ENCODE results near the gene PARG.
"Not testable (repeated sequence)": the region's sequence is repeated elsewhere in the genome, so short reads cannot be mapped to it uniquely, and the experiment has no call there.

Gene PARG

DNA sequence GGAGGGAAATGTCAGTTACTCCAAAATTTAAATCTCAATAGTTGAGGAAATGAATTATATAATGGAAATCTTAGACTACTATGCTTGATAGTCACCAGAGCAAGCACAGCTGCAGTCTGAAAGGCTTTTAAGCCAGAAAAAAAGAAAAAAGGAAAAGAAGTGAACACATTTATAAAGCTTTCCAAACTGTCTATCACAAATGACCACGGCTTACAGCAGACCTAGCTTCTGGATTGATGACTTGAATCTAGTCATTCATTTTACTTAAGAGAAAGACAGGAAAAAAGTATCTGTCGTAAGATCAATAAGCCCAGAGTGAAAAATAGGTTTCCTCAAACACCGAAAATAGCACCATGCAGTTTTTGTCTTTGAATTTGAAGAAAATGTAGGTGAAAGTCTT is 111.8 kb downstream of the PARG start:
- DNase-seq (ENCODE audit: low read depth in 2 of 2): no peak

DNA sequence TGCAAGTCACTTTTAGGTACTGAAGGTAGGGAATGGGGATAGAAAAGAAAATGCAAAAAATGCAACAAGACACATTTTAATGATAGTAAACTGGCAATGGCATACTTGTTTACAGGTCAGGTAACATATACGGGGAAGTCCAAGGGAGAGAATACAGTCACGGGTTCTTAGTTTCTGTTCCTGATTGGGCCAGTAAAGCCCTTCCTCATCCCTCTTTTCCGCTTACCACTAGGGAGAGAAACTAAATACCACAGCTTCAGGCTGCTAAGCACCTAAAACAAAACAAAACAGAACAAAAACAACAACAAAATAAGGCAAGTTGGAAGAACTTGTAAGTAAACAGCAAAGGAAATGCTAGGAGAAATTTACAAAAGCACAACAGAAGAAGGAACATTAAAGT is 114.5 kb downstream of the PARG start:
- no peak for DNase-seq (ENCODE audit: low read depth in 2 of 2)

DNA sequence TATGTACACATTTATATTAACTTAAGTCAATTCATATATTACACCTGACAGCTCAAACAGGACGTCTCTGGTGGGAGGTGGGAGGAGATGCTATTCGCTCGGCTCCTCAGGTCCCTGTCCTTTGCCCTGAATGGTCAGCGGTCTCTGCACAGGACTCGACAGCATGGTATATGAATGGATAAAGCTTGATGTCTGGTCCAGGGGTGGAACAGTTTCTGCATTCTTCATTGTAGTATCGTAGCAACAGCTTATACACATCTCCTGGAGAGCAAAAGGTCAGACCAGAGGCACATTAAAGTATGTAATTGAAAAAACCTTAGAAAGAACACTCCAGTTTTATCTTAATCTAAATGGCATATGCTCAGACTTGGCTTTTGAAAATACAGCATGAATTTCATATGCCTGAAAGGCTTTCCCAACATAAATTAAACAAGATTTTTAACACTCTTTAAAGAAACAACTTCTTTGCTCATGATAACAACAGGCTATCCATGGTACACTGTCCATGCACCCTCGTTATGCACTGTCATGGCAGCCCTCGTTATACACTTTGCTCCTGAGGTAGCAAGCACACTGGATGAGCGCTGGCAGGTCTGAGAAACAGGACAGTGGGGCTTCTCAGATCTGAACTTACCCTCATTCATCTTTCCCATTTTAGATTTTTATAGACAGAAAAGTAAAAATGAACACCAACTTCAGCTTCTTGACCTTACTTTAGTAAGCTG is 122.4 kb downstream of the PARG start:
- DNase-seq (ENCODE audit: low read depth in 2 of 2): no peak

DNA sequence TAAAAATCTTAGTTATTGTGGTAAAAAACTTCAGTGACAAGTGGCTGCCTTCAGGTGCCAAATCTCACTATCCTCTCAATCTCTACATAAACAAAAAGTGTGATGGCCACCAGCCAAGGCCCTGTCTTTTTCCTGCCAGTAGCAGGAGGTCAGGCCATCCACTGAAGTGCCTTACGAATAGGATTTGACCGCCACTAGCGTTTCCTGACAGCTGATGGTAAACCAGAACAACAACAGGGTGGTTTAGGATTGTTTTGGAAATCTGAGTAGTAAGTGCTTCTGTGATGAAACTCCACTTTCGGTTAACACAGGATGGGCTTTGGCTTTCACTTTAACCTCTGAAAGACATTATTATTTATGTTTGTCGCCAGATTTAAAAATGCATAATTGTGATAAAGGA is 124.0 kb downstream of the PARG start:
- no peak for DNase-seq (ENCODE audit: low read depth in 2 of 2)

DNA sequence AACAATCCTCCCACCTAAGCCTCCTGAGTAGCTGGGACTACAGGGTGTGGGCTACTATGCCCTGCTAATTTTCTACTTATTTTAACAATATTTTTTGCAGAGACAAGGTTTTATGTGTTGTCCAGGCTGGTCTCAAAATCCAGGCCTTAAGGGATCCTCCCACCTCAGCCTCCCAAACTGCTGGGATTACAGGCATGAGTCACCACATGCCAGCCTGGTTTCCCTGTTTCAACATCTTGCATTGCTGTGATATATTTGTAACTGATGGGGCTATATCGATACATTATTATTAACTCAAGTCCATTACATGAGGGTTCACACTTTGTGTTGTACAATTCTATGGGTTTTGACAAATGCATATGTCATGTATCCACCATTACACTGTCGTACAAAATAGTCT is 137.8 kb downstream of the PARG start:
- DNase-seq (ENCODE audit: low read depth in 2 of 2): no peak

DNA sequence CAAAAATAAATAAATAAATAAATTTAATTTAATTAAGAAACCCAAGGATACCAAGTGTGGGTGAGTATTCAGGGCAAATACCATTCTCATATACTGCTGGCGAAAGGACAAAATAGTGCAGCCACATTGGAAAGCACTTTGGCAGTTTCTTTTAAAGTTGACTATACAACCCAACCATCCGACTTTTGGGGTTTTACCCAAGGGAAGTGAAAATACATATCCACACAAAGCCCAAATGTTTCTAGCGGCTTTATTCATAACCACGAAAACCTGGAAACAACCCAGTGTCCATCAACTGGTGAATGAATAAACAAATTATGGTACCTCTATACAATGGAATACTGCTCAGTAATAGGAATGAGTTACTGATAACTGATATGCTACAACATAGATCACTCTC is 143.6 kb downstream of the PARG start:
- DNase-seq (ENCODE audit: low read depth in 2 of 2): no peak

DNA sequence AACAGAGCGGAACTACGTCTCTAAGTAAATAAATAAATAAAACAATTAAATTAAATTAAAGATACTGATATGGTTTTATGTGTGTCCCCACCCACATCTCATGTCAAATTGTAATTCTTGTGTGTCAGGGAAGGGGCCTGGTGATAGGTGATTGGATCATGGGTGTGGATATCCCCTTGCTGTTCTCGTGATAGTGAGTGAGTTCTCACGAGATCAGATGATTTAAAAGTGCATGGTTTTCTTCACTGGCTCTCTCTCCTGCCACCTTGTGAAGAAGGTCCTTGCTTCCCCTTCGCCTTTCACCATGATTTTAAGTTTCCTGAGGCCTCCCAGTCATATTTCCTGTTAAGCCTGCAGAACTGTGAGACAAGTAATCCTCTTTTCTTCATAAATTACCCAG is 150.7 kb downstream of the PARG start:
- DNase-seq (ENCODE audit: low read depth in 2 of 2): no peak

DNA sequence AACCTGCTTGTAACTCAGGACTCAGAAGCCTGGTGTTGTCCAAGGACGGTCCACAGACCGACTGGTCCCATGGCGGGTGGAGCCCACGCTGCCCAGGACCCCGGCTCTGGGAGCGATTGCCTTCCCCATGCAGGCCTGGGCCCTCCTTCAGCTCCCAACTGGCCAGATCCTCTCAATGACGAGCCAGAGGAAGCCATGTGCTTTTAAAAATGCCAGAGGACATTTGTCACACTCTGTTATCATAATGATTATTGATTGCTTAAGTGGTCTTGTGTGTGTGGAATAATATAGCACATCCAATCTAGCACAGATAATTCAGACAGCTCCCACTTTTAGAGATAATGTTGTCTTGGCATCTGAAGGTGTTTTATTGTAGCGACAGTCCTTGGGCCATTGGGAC is 157.1 kb downstream of the PARG start:
- no peak for DNase-seq (ENCODE audit: low read depth in 2 of 2)

DNA sequence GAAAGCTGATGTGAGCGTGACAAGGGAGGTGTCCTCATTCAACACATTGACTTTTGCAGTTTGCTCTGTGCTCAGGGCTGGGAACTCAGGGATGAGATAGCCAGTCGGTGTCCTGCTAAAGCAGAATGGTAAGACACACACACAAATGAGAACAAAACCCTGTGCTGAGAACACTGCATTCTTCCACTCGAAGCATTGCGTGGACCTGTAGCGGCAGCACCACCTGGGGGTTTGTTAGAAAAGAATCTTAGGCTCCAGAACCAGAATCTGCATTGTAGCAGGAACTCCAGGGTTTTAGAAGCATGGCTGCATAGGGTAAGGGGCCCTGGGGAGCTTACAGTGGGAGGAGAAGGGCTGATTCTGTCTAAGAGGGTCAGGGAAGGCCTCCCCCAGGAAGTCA is 158.2 kb downstream of the PARG start:
- DNase-seq (ENCODE audit: low read depth in 2 of 2): no peak

DNA sequence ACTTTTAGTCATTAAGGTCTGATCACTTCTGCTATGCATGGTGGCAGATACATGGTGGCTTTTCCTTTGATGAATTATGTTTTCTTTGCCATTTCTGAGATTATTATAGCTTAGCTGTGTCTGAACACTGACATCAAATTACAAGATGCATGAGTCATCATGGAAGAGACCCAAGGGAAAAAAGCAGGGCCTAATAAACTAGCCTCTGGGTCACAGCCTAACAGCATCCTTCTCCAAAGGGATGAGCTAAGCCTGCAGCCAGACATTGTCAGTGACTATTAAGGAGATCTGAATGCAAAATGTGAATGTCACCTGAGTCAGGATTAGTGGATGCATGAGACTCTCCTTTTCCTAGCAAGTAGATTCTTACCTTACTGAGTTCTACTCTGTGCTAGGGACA is 160.6 kb downstream of the PARG start:
- no peak for DNase-seq (ENCODE audit: low read depth in 2 of 2)

DNA sequence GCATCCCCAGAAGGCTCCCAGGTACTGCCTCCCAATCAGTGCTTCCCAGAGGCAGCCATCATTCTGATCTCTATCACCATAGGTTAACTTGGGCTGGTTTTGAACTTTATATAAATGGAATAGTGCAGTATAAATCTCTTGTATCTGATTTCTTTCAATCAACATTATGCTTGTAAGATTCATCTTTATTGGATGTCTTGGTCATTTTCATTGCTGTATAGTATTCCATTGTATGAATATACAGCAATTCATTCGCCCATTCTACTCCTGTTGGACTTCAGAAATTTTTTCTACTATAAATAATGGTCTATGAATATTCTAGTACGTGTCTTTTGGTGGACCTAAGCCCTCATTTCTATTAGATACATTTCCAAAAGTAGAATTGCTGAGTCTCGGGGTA is 163.6 kb downstream of the PARG start:
- DNase-seq (ENCODE audit: low read depth in 2 of 2): no peak

DNA sequence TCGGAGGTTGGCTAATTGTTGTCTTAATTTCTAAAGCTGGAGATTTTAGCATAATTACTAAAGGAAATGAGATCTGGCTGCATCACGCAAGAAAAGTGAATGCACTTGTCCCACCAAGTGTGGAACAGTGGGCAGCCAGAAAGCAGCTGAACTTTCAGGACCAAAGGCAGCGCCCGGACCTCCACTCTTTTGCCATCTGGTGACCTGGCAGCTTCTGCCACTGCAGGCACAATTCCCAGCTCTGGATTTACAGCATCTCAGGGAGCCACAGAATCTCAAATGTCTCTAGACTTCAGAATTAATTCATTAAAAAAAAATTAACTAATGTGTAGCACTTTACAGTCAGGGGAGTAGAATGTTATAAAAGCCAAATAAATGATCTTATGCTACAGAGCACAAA is 165.0 kb downstream of the PARG start:
- DNase-seq (ENCODE audit: low read depth in 2 of 2): no peak

DNA sequence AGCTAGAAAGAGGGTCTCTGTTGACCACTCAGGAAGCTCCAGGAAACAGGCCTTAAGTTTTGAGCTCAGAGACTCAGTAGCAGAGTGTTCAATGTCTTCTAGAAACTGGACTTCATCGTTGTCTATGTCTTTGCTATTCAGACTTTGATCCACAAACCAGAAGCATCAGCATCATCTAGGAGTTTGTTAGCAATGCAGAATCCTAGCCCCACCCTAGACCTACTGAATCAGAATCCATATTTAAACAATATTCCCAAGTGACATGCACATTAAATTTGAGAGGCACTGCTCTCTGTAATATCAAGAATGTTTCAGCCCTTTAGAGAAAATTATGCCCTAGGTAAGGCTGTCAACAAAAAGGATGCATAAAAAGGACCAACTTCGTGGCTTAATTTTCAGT is 166.8 kb downstream of the PARG start:
- no peak for DNase-seq (ENCODE audit: low read depth in 2 of 2)

DNA sequence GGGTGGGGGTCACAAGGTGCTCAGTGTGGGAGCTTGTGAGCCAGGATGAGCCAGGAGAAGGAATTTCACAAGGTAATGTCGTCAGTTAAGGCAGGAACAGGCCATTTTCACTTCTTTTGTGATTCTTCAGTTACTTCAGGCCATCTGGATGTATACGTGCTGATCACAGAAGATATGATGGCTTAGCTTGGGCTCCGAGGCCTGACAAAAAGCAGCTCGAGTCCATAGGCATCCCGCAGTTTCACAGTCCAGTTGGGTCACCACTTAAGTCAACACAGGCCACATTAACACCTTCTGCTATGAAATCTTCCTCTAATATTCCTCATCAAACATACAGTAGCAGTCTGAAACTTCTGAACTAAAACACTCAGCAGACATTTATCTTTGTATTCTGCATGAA is 168.9 kb downstream of the PARG start:
- not testable (repeated sequence) for DNase-seq (ENCODE audit: low read depth in 2 of 2)

DNA sequence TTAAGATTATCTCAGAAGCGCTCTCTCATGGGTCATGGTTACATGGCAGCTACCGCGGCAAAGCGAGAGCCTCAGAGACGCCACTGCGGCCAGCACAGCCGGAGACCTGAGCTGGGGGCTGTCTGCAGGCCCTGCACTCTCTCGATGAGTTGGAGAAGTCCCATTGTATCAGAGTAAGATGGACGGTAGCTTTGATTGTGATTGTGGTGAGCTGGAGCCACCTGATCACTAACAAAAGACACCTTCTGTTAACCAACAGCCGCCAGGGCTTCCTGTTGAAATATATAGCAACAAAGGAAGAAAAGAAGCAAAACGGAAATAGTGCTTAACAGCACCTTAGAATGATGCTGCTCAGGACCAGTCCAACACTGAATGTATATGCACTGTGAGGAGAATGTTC is 170.8 kb downstream of the PARG start:
- DNase-seq (ENCODE audit: low read depth in 2 of 2): not testable (repeated sequence)

DNA sequence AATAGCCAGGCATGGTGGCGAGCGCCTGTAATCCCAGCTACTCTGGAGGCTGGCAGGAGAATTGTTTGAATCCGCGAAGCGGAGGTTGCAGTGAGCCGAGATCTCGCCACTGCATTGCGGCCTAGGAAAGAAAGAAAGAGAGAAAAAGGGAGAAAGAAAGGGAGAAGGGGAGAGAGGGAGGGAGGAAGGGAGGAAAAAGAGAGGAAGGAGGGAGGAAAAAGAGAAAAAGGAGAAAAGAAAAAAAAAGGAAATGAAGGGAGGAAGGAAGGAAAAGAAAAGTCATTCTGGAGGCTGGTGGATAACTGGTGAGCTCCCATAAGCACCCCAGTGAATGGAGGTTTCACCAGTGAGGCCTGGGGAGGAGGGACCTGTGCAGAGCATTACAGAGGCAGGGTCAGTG is 172.1 kb downstream of the PARG start:
- no peak for DNase-seq (ENCODE audit: low read depth in 2 of 2)

DNA sequence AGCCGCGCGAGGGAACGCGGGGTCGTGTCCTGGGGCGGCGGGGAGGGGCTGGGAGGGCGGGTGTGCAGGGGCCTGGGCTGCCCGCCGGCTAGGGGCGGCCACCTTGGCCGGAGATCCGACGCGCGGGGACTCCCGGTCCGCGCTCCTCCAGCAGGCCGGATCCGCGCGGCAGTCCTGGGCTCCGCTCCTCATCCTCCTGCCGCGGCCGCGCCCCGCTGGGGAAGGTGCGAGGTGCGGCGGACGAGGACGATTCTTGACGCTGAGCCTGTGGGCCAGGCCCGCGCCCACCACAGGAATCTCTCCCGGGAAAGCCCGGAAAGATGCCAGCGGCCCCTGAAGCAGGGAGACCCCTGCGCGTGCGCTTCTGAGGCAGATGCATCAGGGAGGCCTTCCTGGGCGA is 173.1 kb downstream of the PARG start:
- DNase-seq (ENCODE audit: low read depth in 2 of 2): no peak

DNA sequence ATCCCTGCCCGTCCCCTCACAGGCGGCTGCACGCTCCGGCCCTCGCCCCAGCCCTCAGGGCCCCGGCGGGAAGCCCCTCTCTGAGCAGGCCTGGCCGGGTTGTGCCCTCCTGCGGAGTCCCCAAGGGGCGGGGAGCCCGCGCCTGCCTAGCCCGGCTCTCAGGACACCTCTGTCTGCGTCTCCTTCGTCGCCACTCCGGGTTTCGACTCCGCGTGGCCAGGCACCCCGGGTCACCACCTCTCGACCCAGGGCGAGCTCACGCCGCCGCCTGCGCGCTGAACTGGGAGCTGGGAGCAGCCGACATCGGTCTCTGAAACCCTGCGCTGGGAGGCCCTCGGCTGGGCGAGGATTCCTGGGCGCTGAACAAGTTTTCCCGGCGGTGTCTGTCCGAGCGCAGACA is 173.5 kb downstream of the PARG start:
- no peak for DNase-seq (ENCODE audit: low read depth in 2 of 2)

Measured in stimulated activated CD8-positive, alpha-beta memory T cell treated with anti-CD3 and anti-CD28 coated beads, Interleukin-2, amount 100 ng/mL, for 48 hours (primary cell).